Lung (tissue), 12 donors: Measurements from ENCODE around the gene GFAP. TPM values are rescaled to one million over a fixed set of nuclear protein-coding genes. Genes with fewer than 3 reads are reported as not detected.

Source experiments
- ATAC-seq: fragments of 200-7000 bp; cut with Tn5 transposase; one replicate; pipeline ENCODE4 v1.9.1; 2020; ENCODE audit warnings: moderate number of reproducible peaks; ENCODE audit not compliant: insufficient read depth, low FRiP score
- DNase-seq, 3 donors: peaks; one replicate each; pipeline ENCODE4 v3.0.0-alpha.2; 2013 to 2017
- H3K27ac ChIP-seq, 2 donors: one replicate each; pipeline ENCODE4 v1.5.1; 2013; ENCODE audit warnings: mild to moderate bottlenecking in 2 of 2, moderate library complexity in 2 of 2, control low read depth in 1 of 2, inconsistent platforms in 1 of 2, low read depth in 1 of 2, low read length in 1 of 2
- H3K27me3 ChIP-seq, 3 donors: one replicate each; pipeline ENCODE4 v1.5.1; 2013; ENCODE audit warnings: low read length in 2 of 3; ENCODE audit not compliant: control insufficient read depth in 3 of 3, insufficient read depth in 3 of 3
- H3K36me3 ChIP-seq, 4 donors: one replicate each; pipeline ENCODE4 v1.5.1; 2013; ENCODE audit warnings: low read length in 4 of 4, mild to moderate bottlenecking in 1 of 4, moderate library complexity in 1 of 4; ENCODE audit not compliant: control insufficient read depth in 4 of 4, insufficient read depth in 4 of 4
- H3K4me1 ChIP-seq, 5 donors: one replicate each; pipeline ENCODE4 v1.5.1; 2013; ENCODE audit warnings: low read length in 5 of 5, mild to moderate bottlenecking in 2 of 5, moderate library complexity in 1 of 5; ENCODE audit not compliant: control insufficient read depth in 5 of 5, insufficient read depth in 5 of 5
- H3K4me3 ChIP-seq: one replicate; pipeline ENCODE4 v1.5.1; 2013; ENCODE audit warnings: mild to moderate bottlenecking, control low read depth, moderate library complexity
- H3K9ac ChIP-seq, 2 donors: one replicate each; pipeline ENCODE4 v1.5.1; 2013; ENCODE audit warnings: low read length in 2 of 2, control low read depth in 1 of 2; ENCODE audit not compliant: insufficient read depth in 1 of 2
- H3K9me3 ChIP-seq, 4 donors: one replicate each; pipeline ENCODE4 v1.5.1; 2013; ENCODE audit warnings: low read length in 3 of 4, mild to moderate bottlenecking in 1 of 4, moderate library complexity in 1 of 4; ENCODE audit not compliant: control insufficient read depth in 4 of 4, insufficient read depth in 3 of 4
- CTCF ChIP-seq: IDR thresholded peaks from 2 replicates; pipeline ENCODE4 v1.5.1; 2012; ENCODE audit warnings: mild to moderate bottlenecking; ENCODE audit errors: control extremely low read depth, extremely low read depth
- WGBS, 2 donors: extraction: QIAGEN DNeasy Blood & Tissue Kit; methylation state at CpG; one replicate each; pipeline ENCODE4 v1.1.7; 2013; 5-methylcytosine and 5-hydroxymethylcytosine counted together
- polyA plus RNA-seq, 2 donors: library from polyadenylated mRNA; stranded (reverse); fragments of 200-250 nt; gene quantifications; one replicate each; pipeline ENCODE4 v1.2.1, GENCODE V29; 2013
- total RNA-seq, 2 donors: library from RNA; depleted of rRNA in 1 of 2; stranded (reverse); fragments of >200 nt in 1 of 2; gene quantifications; one replicate each; pipeline ENCODE4 v1.2.1, GENCODE V29; 2014 to 2021
- donor health status: control.
- donor health status: control.
- donor health status: Bipolar disorder and iron deficiency.
- donor health status: healthy.
- donor health status: DM: yes; HTN: yes; CAD: no.

The GFAP gene
- total and polyA plus RNA-seq, 4 donors = 0.25 to 0.88 (median 0.34) TPM

- no peak for DNase-seq
- no peak for TF ChIP-seq CTCF
- 86 to 88% methylated on average over 13 of the region's 13 CpGs for WGBS, 2 donors
- no peak overlapping the region for H3K4me3 ChIP-seq
- H3K27me3 ChIP-seq = peaks cover 0 to 24% (median 19%) of the 10 kb centered on the region in 3 donors
- H3K27ac ChIP-seq = no peak overlapping the region
- H3K9me3 ChIP-seq = peaks cover 0 to 2% (median 0%) of the 10 kb centered on the region in 4 donors
- H3K9ac ChIP-seq = no peak overlapping the region
- ATAC-seq = no peak
- H3K36me3 ChIP-seq = no peaks in the 10 kb centered on the region
- peaks cover 0 to 9% (median 0%) of the 10 kb centered on the region in 5 donors for H3K4me1 ChIP-seq
Measured at GRCh38 chr17:44910231-44911106, 4.8 kb downstream of the GFAP start.

DNA sequence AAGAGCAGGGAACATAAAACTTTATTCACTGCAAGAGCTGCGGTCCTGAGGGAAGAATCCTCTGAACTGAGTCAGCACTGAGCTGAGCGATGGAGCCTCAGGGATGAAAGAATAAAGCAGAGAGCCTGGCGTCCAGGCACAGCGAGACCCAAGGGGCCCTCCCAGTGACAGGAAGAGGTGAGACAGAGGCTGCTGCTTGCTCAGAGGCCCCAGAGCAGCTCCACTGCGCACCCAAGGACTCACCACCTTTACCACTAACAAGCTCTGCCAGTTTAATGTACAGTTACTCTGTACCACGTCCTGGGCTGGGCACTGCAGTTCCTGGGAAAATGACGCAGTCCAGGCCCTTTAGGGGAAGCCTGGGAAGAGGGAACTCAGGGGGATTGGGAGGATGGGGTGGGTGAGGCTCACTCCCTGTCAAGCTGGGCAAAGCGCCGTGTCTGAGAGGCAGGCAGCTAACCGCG is 5.6 kb downstream of the GFAP start:
- TF ChIP-seq CTCF = no peak
- DNase-seq = no peak
- WGBS, 2 donors = 83 to 88% methylated on average over 11 of the region's 11 CpGs
- peaks cover 0 to 24% (median 19%) of the 10 kb centered on the region in 3 donors for H3K27me3 ChIP-seq
- H3K4me1 ChIP-seq = peaks cover 0 to 9% (median 0%) of the 10 kb centered on the region in 5 donors
- no peak for ATAC-seq
- H3K27ac ChIP-seq = no peak overlapping the region
- peaks cover 0 to 2% (median 0%) of the 10 kb centered on the region in 4 donors for H3K9me3 ChIP-seq
- no peaks in the 10 kb centered on the region for H3K36me3 ChIP-seq
- H3K4me3 ChIP-seq = no peak overlapping the region
- H3K9ac ChIP-seq = no peak overlapping the region

GRCh38 chr17:44908761-44909326 is 6.5 kb downstream of the GFAP start:
- no peak overlapping the region for H3K9ac ChIP-seq

More at GRCh38 chr17:44908761-44909326, 6.5 kb downstream of the GFAP start:
- H3K27ac ChIP-seq = no peak overlapping the region
- peaks cover 0 to 19% (median 17%) of the 10 kb centered on the region in 3 donors for H3K27me3 ChIP-seq
- WGBS, 2 donors = 78 to 82% methylated on average over 10 of the region's 10 CpGs
- H3K4me3 ChIP-seq = no peak overlapping the region
- ATAC-seq (no peak), DNase-seq (no peak)
- peaks cover 0 to 9% (median 0%) of the 10 kb centered on the region in 5 donors for H3K4me1 ChIP-seq
- peaks cover 0 to 2% (median 0%) of the 10 kb centered on the region in 4 donors for H3K9me3 ChIP-seq
- TF ChIP-seq CTCF = no peak
- H3K36me3 ChIP-seq = no peaks in the 10 kb centered on the region
